ENCODE measurements around the gene PHOX2A.

Gene PHOX2A

GRCh38 chr11:72233773-72234513 lies 10.0 kb downstream of the PHOX2A start:
- no peak for DNase-seq (ENCODE audit: low read depth in 2 of 2)

- no peak for DNase-seq (ENCODE audit: low read depth in 2 of 2)
Observed at GRCh38 chr11:72233056-72233772, 10.8 kb downstream of the PHOX2A start.

GRCh38 chr11:72232260-72233055 lies 11.5 kb downstream of the PHOX2A start:
- DNase-seq (ENCODE audit: low read depth in 2 of 2), result no peak

- no peak for DNase-seq (ENCODE audit: low read depth in 2 of 2)
Observed at GRCh38 chr11:72231396-72232259, 12.3 kb downstream of the PHOX2A start.

- DNase-seq (ENCODE audit: low read depth in 2 of 2), result no peak
Observed at GRCh38 chr11:72230764-72231365, 13.1 kb downstream of the PHOX2A start.

GRCh38 chr11:72229925-72230763 lies 13.8 kb downstream of the PHOX2A start:
- DNase-seq (ENCODE audit: low read depth in 2 of 2), result no peak

- no peak for DNase-seq (ENCODE audit: low read depth in 2 of 2)
Observed at GRCh38 chr11:72229336-72229924, 14.5 kb downstream of the PHOX2A start.

- no peak for DNase-seq (ENCODE audit: low read depth in 2 of 2)
Observed at GRCh38 chr11:72228844-72229231, 15.1 kb downstream of the PHOX2A start.

- no peak for DNase-seq (ENCODE audit: low read depth in 2 of 2)
Observed at GRCh38 chr11:72228229-72228843, 15.6 kb downstream of the PHOX2A start.

- DNase-seq (ENCODE audit: low read depth in 2 of 2), result no peak
Observed at GRCh38 chr11:72227316-72228228, 16.4 kb downstream of the PHOX2A start.

GRCh38 chr11:72226701-72227100 lies 17.3 kb downstream of the PHOX2A start:
- DNase-seq (ENCODE audit: low read depth in 2 of 2), result no peak

GRCh38 chr11:72225411-72225951 lies 18.5 kb downstream of the PHOX2A start:
- DNase-seq (ENCODE audit: low read depth in 2 of 2), result no peak

- DNase-seq (ENCODE audit: low read depth in 2 of 2), result peak in 1 of 2 donors; percentile 34
Observed at GRCh38 chr11:72224564-72225410, 19.2 kb downstream of the PHOX2A start, which contains the start of gene INPPL1. TSS of gene INPPL1 (plus strand) at chr11:72224767. CDS start at chr11:72224985, 218 bp downstream.

GRCh38 chr11:72223615-72224563 lies 20.1 kb downstream of the PHOX2A start:
- peak; percentile 49 to 51 for DNase-seq (ENCODE audit: low read depth in 2 of 2)

- DNase-seq (ENCODE audit: low read depth in 2 of 2), result peak; percentile 90 to 93
Observed at GRCh38 chr11:72222907-72223614, 20.9 kb downstream of the PHOX2A start.

Data from stimulated activated CD8-positive, alpha-beta memory T cell treated with anti-CD3 and anti-CD28 coated beads, Interleukin-2, amount 100 ng/mL, for 48 hours (primary cell).